NB4 (cell line): Measurements from ENCODE around the gene OPHN1.

Experiments used
- DNase-seq: peaks from one replicate; pipeline ENCODE4 v3.0.0; 2010; ENCODE audit warnings: low read depth
- H3K4me3 ChIP-seq: one replicate; pipeline ENCODE4 v1.5.1; 2011; ENCODE audit warnings: mild to moderate bottlenecking, low read depth, low read length, moderate library complexity
- MYC ChIP-seq: IDR thresholded peaks from 2 replicates; pipeline ENCODE4 v1.6.1; 2011; ENCODE audit warnings: low read depth, low read length
- POLR2A ChIP-seq: IDR thresholded peaks from 2 replicates; pipeline ENCODE4 v1.6.1; 2011; ENCODE audit warnings: mild to moderate bottlenecking; ENCODE audit not compliant: insufficient read length; ENCODE audit errors: extremely low read depth
- TF ChIP-seq, protein P1 (sequence below): IDR thresholded peaks from one replicate; pipeline ENCODE4 v1.5.1; 2012; ENCODE audit warnings: low read depth, low read length
- TF ChIP-seq, protein P2 (sequence below): IDR thresholded peaks from 2 replicates; pipeline ENCODE4 v1.6.1; 2011; ENCODE audit warnings: low read depth, low read length

Gene OPHN1

DNA sequence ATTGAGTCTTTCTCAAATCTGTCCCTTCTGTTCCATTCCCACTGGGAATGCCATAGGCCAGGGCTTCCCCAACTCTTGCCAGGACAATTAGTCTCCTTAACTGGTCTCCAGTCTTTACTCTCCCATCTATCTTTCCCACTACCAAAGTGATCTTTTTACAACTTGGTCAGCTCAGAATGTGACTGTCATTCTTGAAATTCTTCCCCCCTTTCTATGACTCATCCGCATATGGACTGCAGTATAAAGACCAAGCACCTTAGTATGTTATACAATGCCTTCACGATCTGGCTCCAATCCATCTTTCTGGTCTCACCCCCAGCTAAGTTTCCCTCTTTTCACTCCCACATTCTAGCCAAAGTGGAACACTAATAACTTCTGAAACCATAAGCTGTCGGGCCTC lies 383.8 kb downstream of the OPHN1 start:
- no peak for DNase-seq
- TF ChIP-seq, protein P1, sequence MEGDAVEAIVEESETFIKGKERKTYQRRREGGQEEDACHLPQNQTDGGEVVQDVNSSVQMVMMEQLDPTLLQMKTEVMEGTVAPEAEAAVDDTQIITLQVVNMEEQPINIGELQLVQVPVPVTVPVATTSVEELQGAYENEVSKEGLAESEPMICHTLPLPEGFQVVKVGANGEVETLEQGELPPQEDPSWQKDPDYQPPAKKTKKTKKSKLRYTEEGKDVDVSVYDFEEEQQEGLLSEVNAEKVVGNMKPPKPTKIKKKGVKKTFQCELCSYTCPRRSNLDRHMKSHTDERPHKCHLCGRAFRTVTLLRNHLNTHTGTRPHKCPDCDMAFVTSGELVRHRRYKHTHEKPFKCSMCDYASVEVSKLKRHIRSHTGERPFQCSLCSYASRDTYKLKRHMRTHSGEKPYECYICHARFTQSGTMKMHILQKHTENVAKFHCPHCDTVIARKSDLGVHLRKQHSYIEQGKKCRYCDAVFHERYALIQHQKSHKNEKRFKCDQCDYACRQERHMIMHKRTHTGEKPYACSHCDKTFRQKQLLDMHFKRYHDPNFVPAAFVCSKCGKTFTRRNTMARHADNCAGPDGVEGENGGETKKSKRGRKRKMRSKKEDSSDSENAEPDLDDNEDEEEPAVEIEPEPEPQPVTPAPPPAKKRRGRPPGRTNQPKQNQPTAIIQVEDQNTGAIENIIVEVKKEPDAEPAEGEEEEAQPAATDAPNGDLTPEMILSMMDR, result no peak
- TF ChIP-seq POLR2A, result no peak
- TF ChIP-seq, protein P2, sequence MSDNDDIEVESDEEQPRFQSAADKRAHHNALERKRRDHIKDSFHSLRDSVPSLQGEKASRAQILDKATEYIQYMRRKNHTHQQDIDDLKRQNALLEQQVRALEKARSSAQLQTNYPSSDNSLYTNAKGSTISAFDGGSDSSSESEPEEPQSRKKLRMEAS, result no peak
- no peak for TF ChIP-seq MYC
- H3K4me3 ChIP-seq, result no peak overlapping the region

DNA sequence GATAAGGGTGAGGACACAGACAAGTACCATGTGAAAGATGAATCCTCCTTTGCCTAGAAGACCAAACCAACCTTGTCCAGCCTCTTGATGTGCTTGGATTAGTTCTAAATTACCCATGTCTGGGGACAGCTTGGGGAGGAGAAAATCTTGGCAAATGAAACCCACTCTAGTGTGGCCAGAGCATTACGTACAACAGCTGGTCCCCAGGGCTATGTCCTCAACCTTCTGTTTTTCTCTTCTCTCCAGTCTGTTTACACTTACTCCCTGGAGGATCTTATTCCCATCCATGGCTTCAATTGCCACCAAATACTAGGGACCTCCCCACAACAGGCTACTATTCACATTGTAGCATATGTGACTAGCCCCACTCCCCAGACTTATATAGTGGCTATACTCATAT lies 384.5 kb downstream of the OPHN1 start:
- DNase-seq, result no peak
- no peak overlapping the region for H3K4me3 ChIP-seq
- TF ChIP-seq POLR2A (no peak), MYC (no peak)
- TF ChIP-seq, protein P2, result no peak
- TF ChIP-seq, protein P1, result no peak

DNA sequence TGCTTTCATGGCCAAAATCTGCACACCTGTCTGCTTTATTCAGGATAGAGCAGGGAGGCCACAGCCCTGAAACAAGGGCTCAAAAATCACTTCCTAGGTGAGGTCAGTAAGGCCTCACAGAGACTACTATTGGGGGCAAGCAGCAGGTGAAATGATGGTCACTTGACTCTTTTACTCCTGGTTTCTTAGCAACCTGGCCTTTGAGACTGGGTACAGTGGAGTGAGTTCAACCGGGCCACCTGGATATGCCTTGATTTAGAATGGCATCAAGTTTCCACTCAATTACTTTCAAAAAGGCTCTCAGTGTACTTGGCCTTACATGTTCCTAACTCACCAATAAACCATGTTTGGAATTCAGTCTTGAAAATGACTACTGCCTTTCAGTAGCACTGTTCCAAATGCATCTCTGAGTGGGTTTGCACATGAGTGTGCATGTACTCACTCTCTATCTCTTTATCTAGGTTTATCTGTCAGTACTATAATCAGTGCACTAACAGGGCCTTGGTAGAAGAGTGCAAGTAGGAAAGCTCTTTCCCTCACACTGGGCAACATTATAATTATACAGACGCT lies 388.2 kb downstream of the OPHN1 start:
- no peak overlapping the region for H3K4me3 ChIP-seq
- no peak for DNase-seq
- TF ChIP-seq POLR2A (no peak), MYC (no peak)
- TF ChIP-seq, protein P2, result no peak
- TF ChIP-seq, protein P1, result no peak

DNA sequence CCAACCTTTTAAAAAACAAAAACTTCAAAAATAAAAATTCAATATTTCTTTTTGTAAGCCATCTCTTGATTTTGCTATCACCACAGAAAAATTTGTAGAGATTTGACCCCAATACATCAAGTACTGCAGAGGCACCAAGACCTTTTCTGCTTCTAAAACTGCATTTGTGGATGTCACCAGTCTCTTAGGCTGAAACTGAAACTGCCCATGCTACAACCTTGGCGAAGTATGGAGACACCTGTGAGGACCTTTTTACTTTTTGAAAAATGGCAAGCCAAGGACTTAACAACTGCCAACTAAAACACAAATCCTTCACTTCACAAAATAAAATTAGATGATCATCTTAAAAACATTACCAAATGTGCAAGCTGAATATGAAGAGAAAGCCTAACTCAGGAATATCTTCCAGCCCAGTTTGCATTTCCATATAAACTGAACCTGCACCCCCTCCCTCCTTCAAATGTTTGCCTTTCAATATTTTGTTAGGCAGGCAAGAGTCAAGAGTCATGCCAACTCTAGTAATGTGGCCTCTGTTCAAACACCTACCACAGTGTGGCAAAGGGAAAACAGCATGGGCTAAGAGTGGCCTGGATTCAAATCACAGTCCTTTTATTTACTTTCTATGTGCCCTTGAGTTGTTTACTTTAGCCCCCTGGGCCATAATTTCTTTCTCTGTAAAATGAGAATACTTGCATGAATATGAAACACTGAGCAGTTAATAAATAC lies 389.4 kb downstream of the OPHN1 start:
- H3K4me3 ChIP-seq, result no peak overlapping the region
- no peak for DNase-seq
- TF ChIP-seq, protein P1, result no peak
- TF ChIP-seq POLR2A (no peak), MYC (no peak)
- TF ChIP-seq, protein P2, result no peak

DNA sequence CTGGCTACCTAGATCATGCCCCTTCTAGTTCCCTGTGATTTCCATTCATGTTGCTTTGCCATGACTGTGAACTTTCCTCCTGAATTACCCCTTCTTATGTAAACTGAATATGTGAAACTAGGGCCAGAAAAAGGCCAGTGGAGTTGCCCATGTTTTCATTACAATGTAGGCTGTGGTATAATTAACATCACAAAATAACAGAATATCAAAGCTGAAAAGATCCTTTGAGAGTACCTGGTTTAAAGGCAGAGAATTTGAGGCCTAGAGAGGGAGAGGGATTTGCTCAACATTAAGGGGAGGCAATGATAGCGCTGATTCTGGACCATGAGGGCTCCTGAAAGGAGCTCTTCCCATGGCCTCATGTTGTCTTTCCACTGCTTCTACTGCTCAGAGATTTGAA lies 392.2 kb downstream of the OPHN1 start:
- no peak for DNase-seq
- TF ChIP-seq, protein P2, result no peak
- no peak for TF ChIP-seq MYC
- TF ChIP-seq, protein P1, result no peak
- TF ChIP-seq POLR2A, result no peak
- H3K4me3 ChIP-seq, result no peak overlapping the region
